K562 (cell line): ENCODE data around the gene SPOCK2. TPM values are rescaled to one million over a fixed set of nuclear protein-coding genes. Genes with fewer than 3 reads are reported as not detected.

Source experiments
- ATAC-seq: fragments of 200-7000 bp; cut with Tn5 transposase; 3 replicates; pipeline ENCODE4 v1.9.1; 2020; ENCODE audit warnings: moderate library complexity
- BruUV-seq: library from RNA; stranded (reverse); fragments of 400-500 nt; replicated peaks from 2 replicates; lab custom pipeline; 2021; lab: Mats Ljungman, UMichigan
- CTCF ChIA-PET: fragments of 300-600 bp; formaldehyde crosslinking; extraction: SDS; loops from one replicate; lab custom pipeline; 2021; ENCODE audit warnings: low intra/inter-chr PET ratio; lab: Yijun Ruan, JAX
- POLR2A ChIA-PET: fragments of 300-600, 350-650 bp; sonication (Branson Sonifier 250); formaldehyde crosslinking; extraction: SDS; loops from one replicate; lab custom pipeline; 2021; ENCODE audit warnings: antibody characterized with exemption, inconsistent platforms; lab: Yijun Ruan, JAX
- DNase-seq, 4 experiments: peaks; one replicate each; pipeline versions ENCODE4 v3.0.0 to v3.0.0-alpha.2; 2011 to 2018; ENCODE audit warnings: low spot score in 3 of 4, mixed read lengths in 3 of 4; ENCODE audit errors: extremely low read depth in 1 of 4
- FAIRE-seq: peaks from 2 replicates; lab custom pipeline; 2011; peaks lifted over from hg19 to GRCh38; lab: Jason Lieb, UNC
- H2AFZ ChIP-seq: 2 replicates; pipeline ENCODE4 v1.6.0; 2011; ENCODE audit warnings: low read depth, low read length, control low read depth, inconsistent platforms
- H3K27ac ChIP-seq: fragments of 200-600 bp; 3 replicates; pipeline ENCODE4 v1.8.0; 2011; ENCODE audit warnings: low read depth, mild to moderate bottlenecking, control low read depth, inconsistent platforms, low read length, moderate library complexity, mixed read lengths; ENCODE audit errors: extremely low read depth
- H3K27me3 ChIP-seq, 2 experiments: fragments of 300-600 bp in 1 of 2; 2 replicates in 1 of 2; 3 replicates in 1 of 2; pipeline versions ENCODE4 v1.6.0 to v1.8.0; 2011; ENCODE audit warnings: inconsistent platforms in 2 of 2, low read length in 2 of 2, mild to moderate bottlenecking in 1 of 2, mixed read lengths in 1 of 2, moderate library complexity in 1 of 2; ENCODE audit not compliant: control insufficient read depth in 2 of 2, insufficient read depth in 2 of 2
- H3K36me3 ChIP-seq: fragments of 300-600 bp; 3 replicates; pipeline ENCODE4 v1.8.0; 2011; ENCODE audit warnings: mild to moderate bottlenecking, low read length, inconsistent platforms; ENCODE audit not compliant: control insufficient read depth, insufficient read depth
- H3K4me1 ChIP-seq, 2 experiments: fragments of 200-600 bp in 1 of 2; replicated peaks in 1 of 2; 2 replicates in 1 of 2; 3 replicates in 1 of 2; pipeline versions ENCODE4 v1.5.1 to v1.8.0; 2011; ENCODE audit warnings: inconsistent platforms in 2 of 2, low read length in 2 of 2, mild to moderate bottlenecking in 1 of 2, mixed read lengths in 1 of 2, moderate library complexity in 1 of 2; ENCODE audit not compliant: control insufficient read depth in 2 of 2, insufficient read depth in 2 of 2
- H3K4me2 ChIP-seq: 2 replicates; pipeline ENCODE4 v1.6.1; 2011; ENCODE audit warnings: low read length, control low read depth, inconsistent platforms, mixed read lengths; ENCODE audit not compliant: insufficient read depth
- H3K4me3 ChIP-seq: fragments of 200-600 bp; sonication (generic), shearing (Covaris generic); 2 replicates; pipeline ENCODE4 v1.5.1; 2016; ENCODE audit warnings: control low read depth, inconsistent platforms
- H3K79me2 ChIP-seq: fragments of 200-600 bp; 3 replicates; pipeline ENCODE4 v1.8.0; 2011; ENCODE audit warnings: low read length, inconsistent platforms; ENCODE audit not compliant: control insufficient read depth, insufficient read depth
- H3K9ac ChIP-seq, 2 experiments: 2 replicates each; pipeline versions ENCODE4 v1.6.0 to v1.6.1; 2011; ENCODE audit warnings: low read depth in 2 of 2, low read length in 2 of 2, control low read depth in 1 of 2, inconsistent platforms in 1 of 2, mild to moderate bottlenecking in 1 of 2, mixed read lengths in 1 of 2; ENCODE audit not compliant: insufficient read depth in 1 of 2
- H3K9me1 ChIP-seq: one replicate; pipeline ENCODE4 v1.6.0; 2011; ENCODE audit warnings: inconsistent platforms, mild to moderate bottlenecking, low read length, moderate library complexity; ENCODE audit not compliant: control insufficient read depth, insufficient read depth
- H3K9me3 ChIP-seq: replicated peaks from 2 replicates; pipeline ENCODE4 v1.5.1; 2011; ENCODE audit warnings: low read depth, low read length, inconsistent platforms; ENCODE audit not compliant: control insufficient read depth, insufficient read depth
- H4K20me1 ChIP-seq: replicated peaks from 2 replicates; pipeline ENCODE4 v1.6.1; 2011; ENCODE audit warnings: low read length, inconsistent platforms, mixed read lengths; ENCODE audit not compliant: control insufficient read depth, insufficient read depth
- CBFA2T3 ChIP-seq: fragments of 450-650 bp; IDR thresholded peaks from 2 replicates; pipeline ENCODE4 v1.6.1; 2017
- CREBBP ChIP-seq: IDR thresholded peaks from one replicate; pipeline ENCODE4 v1.6.1; 2012; ENCODE audit warnings: low read depth, mild to moderate bottlenecking, control low read depth, inconsistent platforms, low read length
- FOXK1 ChIP-seq: sonication (generic); formaldehyde crosslinking; IDR thresholded peaks from 2 replicates; pipeline ENCODE4 v1.8.0; 2022; ENCODE audit warnings: missing genetic modification reagents, mild to moderate bottlenecking, borderline replicate concordance
- HDAC3 ChIP-seq: fragments of 450-650 bp; IDR thresholded peaks from 2 replicates; pipeline ENCODE4 v1.6.1; 2018; ENCODE audit warnings: borderline replicate concordance, mild to moderate bottlenecking, moderate library complexity; ENCODE audit not compliant: partially characterized antibody
- TFE3 ChIP-seq: fragments of 450-650 bp; formaldehyde crosslinking; IDR thresholded peaks from 2 replicates; pipeline ENCODE4 v1.4.0; 2020; ENCODE audit warnings: mild to moderate bottlenecking, mixed read lengths
- ZNF77 ChIP-seq: fragments of 250-450 bp; sonication (Bioruptor Pico); IDR thresholded peaks from 2 replicates; pipeline ENCODE4 v1.5.0; 2020
- WGBS: fragments of 100-300 bp; shearing (Covaris generic); methylation state at CpG from one replicate; pipeline ENCODE4 v1.1.6; 2016; ENCODE audit warnings: low coverage, mixed read lengths; ENCODE audit not compliant: insufficient coverage; ENCODE audit errors: missing lambda C conversion rate; 5-methylcytosine and 5-hydroxymethylcytosine counted together
- in situ Hi-C: fragments of 300-500 bp; cut with MboI; formaldehyde crosslinking; loops from 4 replicates; pipeline ENCODE4 v1.15.0; 2018; ENCODE audit warnings: inconsistent platforms, mixed read lengths
- intact Hi-C: fragments of 100-400 bp; cut with micrococcal nuclease; formaldehyde crosslinking; loops from 2 replicates; pipeline ENCODE4 v1.14.2; 2022
- polyA plus RNA-seq, 8 experiments: library from polyadenylated mRNA; depleted of rRNA in 4 of 8; stranded (reverse) in 5 of 8; unstranded in 3 of 8; fragments of >200 nt; fragmentation: Nextera tagmentation in 2 of 8; fragmentation: Illumina TruSeq in 1 of 8; extraction: Ambion mirVana in 2 of 8; extraction: Trizol in 1 of 8; gene quantifications; 2 replicates each; pipeline versions ENCODE4 v1.2.1 to v1.2.3, GENCODE V29; 2011 to 2014; ENCODE audit warnings: inconsistent platforms in 1 of 8, missing spikeins in 1 of 8
- total RNA-seq, 7 experiments: library from RNA; depleted of rRNA in 6 of 7; stranded (reverse); fragments of >200 nt in 6 of 7; fragmentation: Illumina TruSeq in 2 of 7; extraction: Trizol in 2 of 7; gene quantifications; 2 replicates each; pipeline versions ENCODE4 v1.2.1 to v1.2.3, GENCODE V29; 2011 to 2021; ENCODE audit warnings: low replicate concordance in 1 of 7

The SPOCK2 gene
- total and polyA plus RNA-seq, 9 of the 15 experiments (the other 6 are each of a cell fraction or from before 2014, with no cell fraction given): 0.04 to 0.86 (median 0.11) TPM; not detected in 2

GRCh38 chr10:72126184-72126871, 38.0 kb upstream of the SPOCK2 start (continued):
- TF ChIP-seq HDAC3 (no peak), CREBBP (no peak)

- H3K9me3 ChIP-seq: no peaks in the 10 kb centered on the region
- no peak for ATAC-seq
- no peaks in the 10 kb centered on the region for H3K9me1 ChIP-seq
- ChIA-PET POLR2A (interaction anchor here (0.5 to 1.1 kb wide), 3 partner anchors 12 to 150 kb away, joined by 3 to 4 read pairs (median 3); no protein-coding TSS in a partner anchor), CTCF (interaction anchor here (0.5 to 2.1 kb wide), 3 partner anchors 14 to 203 kb away, joined by 3 to 15 read pairs (median 12); no protein-coding TSS in a partner anchor)
- intact Hi-C loops (no loop called here), in situ Hi-C loops (no loop called here)
- 68% methylated on average over 1 of the region's 1 CpG for WGBS
- DNase-seq: no peak
- FAIRE-seq: no peak
- no peak overlapping the region for H2AFZ ChIP-seq
- H3K79me2 ChIP-seq: no peaks in the 10 kb centered on the region
- no peaks in the 10 kb centered on the region for H3K27me3 ChIP-seq
- peaks cover 0 to 5% of the 10 kb centered on the region in 2 experiments; a peak in 1 of 5 replicates for H3K4me1 ChIP-seq
- no peak overlapping the region for H3K4me2 ChIP-seq
- no peak overlapping the region for H3K9ac ChIP-seq
- H3K27ac ChIP-seq: no peak overlapping the region
- H3K36me3 ChIP-seq: no peaks in the 10 kb centered on the region
- no peak overlapping the region for H3K4me3 ChIP-seq
- TF ChIP-seq ZNF77 (CRISPR knock-in tag) (no peak), FOXK1 (CRISPR knock-in tag) (no peak), CBFA2T3 (no peak), TFE3 (CRISPR knock-in tag) (no peak)
- H4K20me1 ChIP-seq: no peaks in the 10 kb centered on the region
- BruUV-seq: no TSS peak
These were observed 36.6 kb upstream of the SPOCK2 start for GRCh38 chr10:72124989-72125388.
